ENCODE data around the gene CNN2.

Gene CNN2

DNA sequence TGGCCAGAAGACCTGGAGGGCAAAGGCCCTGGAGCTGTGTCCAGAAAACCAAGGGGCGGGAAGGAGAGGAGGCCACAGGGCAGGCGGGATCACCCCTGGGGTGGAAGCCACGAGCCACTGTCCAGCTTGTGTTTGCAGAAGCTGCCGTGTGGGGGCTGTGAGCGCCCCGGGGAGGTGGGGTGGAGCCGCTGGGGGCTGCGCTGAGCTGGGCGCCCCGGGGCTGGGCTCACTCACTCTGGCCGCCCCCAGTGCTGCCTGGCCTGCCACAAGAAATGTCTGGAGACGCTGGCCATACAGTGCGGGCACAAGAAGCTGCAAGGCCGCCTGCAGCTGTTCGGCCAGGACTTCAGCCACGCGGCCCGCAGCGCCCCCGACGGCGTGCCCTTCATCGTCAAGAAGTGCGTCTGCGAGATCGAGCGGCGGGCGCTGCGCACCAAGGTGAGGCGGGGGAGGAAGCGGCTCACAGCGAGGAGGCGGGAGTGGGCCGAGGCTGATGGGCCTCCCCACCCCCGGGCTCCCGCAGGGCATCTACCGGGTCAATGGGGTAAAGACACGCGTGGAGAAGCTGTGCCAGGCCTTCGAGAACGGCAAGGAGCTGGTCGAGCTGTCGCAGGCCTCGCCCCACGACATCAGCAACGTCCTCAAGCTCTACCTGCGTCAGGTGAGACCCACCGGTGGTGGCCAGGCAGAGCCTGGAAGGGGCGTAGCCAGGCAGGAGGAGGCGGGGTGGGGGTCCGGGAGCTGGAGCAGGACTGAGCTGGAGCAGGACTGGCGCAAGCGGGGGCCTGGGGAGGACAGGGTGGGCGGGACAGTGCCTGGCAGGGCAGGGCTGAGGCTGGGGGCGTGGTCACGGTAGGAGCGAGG is 55.1 kb downstream of the CNN2 start:
- no peak for DNase-seq (ENCODE audit: low spot score)

DNA sequence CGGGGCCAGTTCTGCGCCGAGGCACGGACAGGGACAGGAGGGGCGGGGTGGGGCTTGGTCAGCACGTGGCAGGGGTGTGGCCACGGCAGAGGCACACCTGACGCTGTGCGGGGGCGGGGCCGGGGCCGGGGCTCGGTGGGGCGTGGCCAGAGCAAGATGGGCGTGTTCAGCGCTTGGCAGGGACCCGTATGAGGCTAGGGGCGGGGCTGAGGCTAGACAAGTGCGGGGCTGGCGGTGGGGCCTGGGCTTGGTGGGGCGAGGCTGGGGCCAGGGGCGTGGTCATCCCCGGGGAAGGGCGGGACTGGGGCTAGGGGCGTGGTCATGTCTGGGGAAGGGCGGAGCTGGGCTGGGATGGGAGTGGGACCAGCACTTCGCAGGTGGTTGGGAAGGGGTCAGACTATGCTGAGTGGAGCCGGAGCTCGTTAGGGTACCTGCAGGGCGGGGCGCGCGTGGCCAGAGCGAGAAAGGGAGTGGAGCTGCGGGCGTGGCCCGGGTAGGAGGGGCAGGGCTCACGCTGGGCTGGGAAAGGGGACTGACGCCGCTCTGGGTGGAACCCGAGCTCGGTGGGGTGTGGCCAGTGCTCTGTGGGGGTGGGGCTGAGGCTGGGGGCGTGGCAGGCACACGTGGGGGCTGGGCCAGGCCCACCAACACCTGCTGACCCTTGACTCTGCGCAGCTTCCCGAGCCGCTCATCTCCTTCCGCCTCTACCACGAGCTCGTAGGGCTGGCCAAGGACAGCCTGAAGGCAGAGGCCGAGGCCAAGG is 55.9 kb downstream of the CNN2 start:
- DNase-seq (ENCODE audit: low spot score): peak; percentile 82

DNA sequence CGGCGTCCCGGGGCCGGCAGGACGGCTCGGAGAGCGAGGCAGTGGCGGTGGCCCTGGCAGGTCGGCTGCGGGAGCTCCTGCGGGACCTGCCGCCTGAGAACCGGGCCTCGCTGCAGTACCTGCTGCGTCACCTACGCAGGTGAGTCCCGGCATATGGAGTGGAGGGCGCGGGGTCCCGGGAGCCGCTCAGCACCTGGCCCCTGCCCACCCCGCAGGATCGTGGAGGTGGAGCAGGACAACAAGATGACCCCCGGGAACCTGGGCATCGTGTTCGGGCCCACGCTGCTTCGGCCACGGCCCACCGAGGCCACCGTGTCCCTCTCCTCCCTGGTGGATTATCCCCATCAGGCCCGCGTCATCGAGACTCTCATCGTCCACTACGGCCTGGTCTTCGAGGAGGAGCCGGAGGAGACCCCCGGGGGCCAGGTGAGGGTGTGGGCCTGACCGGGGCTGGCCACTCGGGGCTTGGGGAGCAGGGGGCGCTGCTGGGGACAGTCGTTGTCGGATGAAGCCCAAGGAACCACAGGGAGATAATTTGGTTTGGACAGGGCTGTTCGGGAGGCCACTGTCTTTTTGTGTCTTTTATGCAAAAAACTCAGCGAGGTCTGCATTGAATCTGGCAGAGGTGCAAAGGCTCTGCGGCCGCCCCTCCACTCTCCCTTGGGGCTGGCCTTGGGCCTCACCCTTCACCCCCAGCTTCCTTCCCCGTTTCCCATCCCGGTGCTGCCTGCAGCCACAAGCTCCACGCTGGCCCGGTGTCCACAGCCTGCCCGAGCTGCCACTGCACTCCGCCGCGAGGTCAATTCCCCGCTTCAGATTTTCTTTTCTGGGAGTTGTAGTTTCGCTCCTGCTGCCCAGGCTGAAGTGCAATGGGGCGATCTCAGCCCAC is 56.8 kb downstream of the CNN2 start:
- DNase-seq (ENCODE audit: low spot score): no peak

DNA sequence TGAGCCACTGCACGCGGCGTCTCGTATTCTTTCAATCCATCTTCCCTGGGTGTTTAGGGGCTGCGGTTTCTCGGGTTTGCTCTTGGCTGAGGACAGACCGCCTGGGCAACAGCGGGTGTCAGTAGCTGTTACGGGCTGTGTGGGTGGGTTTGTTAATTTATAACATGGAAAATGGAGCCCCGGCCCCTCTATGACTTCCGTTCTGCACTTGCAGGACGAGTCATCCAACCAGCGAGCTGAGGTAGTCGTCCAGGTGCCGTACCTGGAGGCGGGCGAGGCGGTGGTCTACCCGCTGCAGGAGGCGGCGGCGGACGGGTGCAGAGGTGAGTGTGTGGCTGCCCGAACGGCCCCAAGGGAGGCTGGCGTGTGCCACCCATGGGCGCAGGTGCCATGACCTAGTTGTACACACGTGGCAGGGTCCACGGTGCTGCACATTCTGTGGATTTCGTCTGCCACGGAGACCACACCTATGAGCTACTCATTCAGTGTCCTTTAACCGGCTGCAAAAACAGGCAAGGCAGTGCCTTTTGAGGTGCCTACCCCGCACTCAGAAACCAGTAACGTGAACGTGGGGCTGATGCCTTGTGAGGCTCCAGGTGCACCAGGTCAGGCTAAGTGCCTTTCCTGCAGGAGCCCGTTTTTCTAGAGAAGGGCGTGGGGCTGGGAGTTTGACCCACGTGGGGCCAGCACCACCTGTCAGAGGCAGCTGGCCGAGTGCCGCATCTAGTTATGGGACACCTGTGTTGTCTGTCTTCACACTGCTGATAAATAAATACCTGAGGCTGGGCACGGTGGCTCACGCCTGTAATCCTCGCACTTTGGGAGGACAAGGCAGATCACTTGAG is 57.8 kb downstream of the CNN2 start:
- DNase-seq (ENCODE audit: low spot score): no peak

DNA sequence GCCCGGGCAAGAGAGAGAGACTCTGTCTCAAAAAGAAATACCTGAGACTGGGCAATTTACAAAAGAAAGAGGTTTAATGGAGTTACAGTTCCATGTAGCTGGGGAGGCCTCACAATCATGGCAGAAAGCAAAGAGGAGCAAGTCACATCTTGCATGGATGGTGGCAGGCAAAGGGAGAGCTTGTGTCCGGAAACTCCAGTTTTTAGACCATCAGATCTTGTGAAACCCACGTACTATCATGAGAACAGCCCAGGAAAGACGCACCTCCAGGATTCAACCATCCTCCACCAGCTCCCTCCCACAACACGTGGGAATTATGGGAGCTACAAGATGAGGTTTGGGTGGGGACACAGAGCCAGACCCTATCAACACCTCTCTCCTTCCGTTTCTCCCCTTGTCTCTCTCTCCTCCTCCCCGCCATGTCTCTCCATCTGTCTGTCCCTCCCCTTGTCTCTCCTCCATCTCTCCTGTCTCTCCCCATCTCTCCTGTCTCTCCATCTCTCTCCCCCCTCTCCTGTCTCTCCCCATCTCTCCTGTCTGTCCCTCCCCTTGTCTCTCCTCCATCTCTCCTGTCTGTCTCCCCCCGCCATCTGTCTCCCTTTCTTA is 58.7 kb downstream of the CNN2 start:
- no peak for DNase-seq (ENCODE audit: low spot score)

DNA sequence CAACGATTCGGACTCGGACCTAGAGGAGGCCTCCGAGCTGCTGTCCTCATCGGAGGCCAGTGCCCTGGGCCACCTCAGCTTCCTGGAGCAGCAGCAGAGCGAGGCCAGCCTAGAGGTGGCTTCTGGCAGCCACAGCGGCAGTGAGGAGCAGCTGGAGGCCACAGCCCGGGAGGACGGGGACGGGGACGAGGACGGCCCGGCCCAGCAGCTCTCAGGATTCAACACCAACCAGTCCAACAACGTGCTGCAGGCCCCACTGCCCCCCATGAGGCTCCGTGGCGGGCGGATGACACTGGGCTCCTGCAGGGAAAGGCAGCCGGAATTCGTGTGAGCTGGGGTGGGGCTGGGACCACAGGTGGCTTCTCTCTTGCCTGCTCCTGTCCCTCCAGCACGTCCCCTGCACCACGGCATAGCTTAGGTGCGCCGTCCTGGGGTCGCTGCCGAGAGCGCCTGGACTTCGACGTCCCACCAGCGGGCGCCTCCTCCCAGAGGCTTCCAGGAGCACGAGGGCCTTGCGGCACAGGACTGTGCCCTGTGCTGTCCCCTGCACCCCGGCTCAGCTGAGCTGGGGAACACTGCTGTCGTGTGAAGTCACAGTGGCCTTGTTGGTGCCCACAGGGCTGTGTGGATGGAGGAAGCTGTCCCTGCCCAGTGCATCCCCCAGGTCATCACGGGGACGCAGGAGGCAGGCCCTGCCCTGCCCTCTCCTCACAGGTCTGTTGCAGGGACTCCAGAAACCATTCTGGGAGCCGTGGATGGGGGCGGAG is 59.5 kb downstream of the CNN2 start:
- no peak for DNase-seq (ENCODE audit: low spot score)

DNA sequence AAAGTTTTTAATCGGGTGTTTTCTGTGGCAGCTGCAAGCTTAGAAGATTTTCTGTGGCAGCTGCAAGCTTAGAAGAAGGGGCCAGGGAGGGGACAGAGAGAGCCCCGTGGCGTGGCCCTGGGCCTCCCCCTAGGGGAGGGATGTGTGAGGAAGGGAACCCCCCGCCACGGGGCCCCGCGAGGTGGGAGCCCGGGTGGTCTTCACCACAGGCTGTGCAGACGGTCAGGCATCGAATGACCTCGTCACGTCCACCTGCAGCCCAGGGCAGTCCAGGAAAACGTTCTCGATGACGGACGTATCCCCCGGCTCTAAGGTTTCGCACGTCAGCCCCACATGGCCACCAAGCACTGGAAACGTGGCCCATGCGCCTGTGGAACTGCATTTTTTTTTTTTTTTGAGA is 60.2 kb downstream of the CNN2 start:
- no peak for DNase-seq (ENCODE audit: low spot score)

DNA sequence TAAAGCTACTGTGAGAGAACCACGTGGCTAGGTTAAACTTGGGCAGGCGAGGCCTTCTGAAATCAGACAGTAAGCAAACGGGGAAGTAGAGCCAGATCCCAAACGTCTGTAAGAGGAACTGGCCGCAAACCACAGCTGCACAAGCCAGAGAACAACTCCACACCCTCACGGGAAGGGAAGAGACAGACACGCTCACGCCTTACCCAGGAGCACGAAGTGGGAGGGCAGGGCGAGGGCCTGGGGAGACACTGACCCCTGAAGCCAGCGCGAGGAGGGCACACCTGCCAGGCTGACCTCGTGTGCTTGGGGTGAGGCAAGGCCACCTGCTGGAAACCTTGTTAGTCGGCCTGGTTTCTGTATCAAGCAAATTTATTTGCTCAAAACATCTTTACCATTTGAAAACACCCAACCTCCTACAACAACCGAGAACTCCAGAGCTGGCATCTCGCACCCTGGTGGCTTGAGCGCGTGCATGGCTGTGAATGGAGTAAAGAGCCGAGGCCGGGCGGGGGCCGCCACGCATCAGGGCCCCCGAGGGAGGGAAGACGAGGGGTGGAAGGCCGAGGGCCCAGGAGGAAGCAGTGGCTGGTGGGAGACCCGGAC is 61.5 kb downstream of the CNN2 start:
- DNase-seq (ENCODE audit: low spot score): no peak

DNA sequence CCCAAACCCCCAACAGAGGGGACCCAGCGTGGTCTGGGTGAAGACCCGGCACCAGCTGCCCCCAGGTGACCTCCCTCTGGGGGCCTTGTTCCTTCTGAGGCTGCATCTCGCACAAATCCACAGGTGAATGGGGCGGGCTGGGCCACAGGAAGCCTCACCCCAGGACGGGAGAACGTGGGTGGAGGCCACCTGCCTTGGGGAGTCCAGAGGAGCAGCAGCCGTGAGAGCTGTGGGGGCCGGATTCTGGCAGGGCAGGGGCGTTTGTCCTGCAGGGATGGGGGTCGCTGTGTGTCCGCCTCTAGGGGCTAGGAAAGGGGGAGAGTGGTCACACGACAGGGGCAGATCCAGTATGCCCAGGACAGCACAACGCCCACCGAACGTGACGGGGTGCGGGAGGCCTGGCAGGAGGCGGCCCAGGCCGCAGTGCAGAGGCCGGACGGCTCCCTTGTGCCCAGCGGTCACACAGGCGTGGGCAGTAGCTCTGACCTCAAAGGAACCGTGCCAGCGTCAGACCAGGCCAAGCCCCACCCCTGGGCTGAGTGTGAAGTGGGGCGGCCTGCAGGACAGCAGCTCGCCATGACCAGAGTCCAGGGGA is 62.1 kb downstream of the CNN2 start:
- no peak for DNase-seq (ENCODE audit: low spot score)

All from COLO829 (cell line).